Spleen (tissue), 11 donors: ENCODE results near the gene PALD1. TPM values are rescaled to one million over a fixed set of nuclear protein-coding genes. Genes with fewer than 3 reads are reported as not detected.

Experiments used
- DNase-seq: peaks from one replicate; pipeline ENCODE4 v3.0.0-alpha.2; 2020
- H3K27ac ChIP-seq, 8 donors: fragments of 200-600 bp; sonication (generic) in 7 of 8; 1 replicate in 4 of 8; 2 replicates in 4 of 8; pipeline versions ENCODE4 v1.5.0 to v1.8.0; 2016 to 2021; ENCODE audit warnings: inconsistent platforms in 4 of 8, mild to moderate bottlenecking in 4 of 8, moderate library complexity in 1 of 8
- H3K27me3 ChIP-seq, 7 donors: fragments of 200-600 bp; sonication (generic) in 6 of 7; replicated peaks in 1 of 7; 1 replicate in 4 of 7; 2 replicates in 3 of 7; pipeline versions ENCODE4 v1.5.0 to v1.8.0; 2016 to 2021; ENCODE audit warnings: inconsistent platforms in 3 of 7, mild to moderate bottlenecking in 1 of 7
- H3K36me3 ChIP-seq, 6 donors: fragments of 200-600 bp; sonication (generic) in 5 of 6; 1 replicate in 4 of 6; 2 replicates in 2 of 6; pipeline versions ENCODE4 v1.5.0 to v1.8.0; 2016 to 2021; ENCODE audit warnings: inconsistent platforms in 2 of 6
- H3K4me1 ChIP-seq, 6 donors: fragments of 200-600 bp; sonication (generic) in 5 of 6; 1 replicate in 3 of 6; 2 replicates in 3 of 6; pipeline versions ENCODE4 v1.5.0 to v1.8.0; 2016 to 2021; ENCODE audit warnings: inconsistent platforms in 3 of 6
- H3K4me3 ChIP-seq, 8 donors: fragments of 200-600 bp; sonication (generic) in 7 of 8; 1 replicate in 4 of 8; 2 replicates in 4 of 8; pipeline versions ENCODE4 v1.5.0 to v1.8.0; 2016 to 2021; ENCODE audit warnings: inconsistent platforms in 4 of 8, mild to moderate bottlenecking in 4 of 8, moderate library complexity in 2 of 8
- H3K9me3 ChIP-seq, 8 donors: fragments of 200-600 bp; sonication (generic) in 7 of 8; 1 replicate in 4 of 8; 2 replicates in 4 of 8; pipeline versions ENCODE4 v1.5.0 to v1.8.0; 2016 to 2021; ENCODE audit warnings: inconsistent platforms in 4 of 8
- CTCF ChIP-seq, 11 experiments: fragments of 200-600 bp in 7 of 11; fragments of 450-650 bp in 4 of 11; sonication (generic) in 4 of 11; IDR thresholded peaks in 8 of 11; conservative IDR thresholded peaks in 3 of 11; 1 replicate in 7 of 11; 2 replicates in 4 of 11; pipeline versions ENCODE4 v1.4.0 to v1.8.0; 2016 to 2021; ENCODE audit warnings: antibody characterized with exemption in 11 of 11, inconsistent platforms in 4 of 11, mild to moderate bottlenecking in 1 of 11
- POLR2A ChIP-seq, 3 donors: fragments of 450-650 bp; IDR thresholded peaks; one replicate each; pipeline ENCODE4 v1.5.1; 2017; ENCODE audit warnings: antibody characterized with exemption in 3 of 3, mild to moderate bottlenecking in 1 of 3
- POLR2AphosphoS5 ChIP-seq, 3 donors: sonication (generic); formaldehyde crosslinking; IDR thresholded peaks; one replicate each; pipeline ENCODE4 v1.5.1; 2017; ENCODE audit warnings: antibody characterized with exemption in 3 of 3
- WGBS, 5 donors: extraction: QIAGEN DNeasy Blood & Tissue Kit in 3 of 5; methylation state at CpG; one replicate each; pipeline versions ENCODE4 v1.1.5 to v1.1.7; 2013 to 2018; 5-methylcytosine and 5-hydroxymethylcytosine counted together
- intact Hi-C: fragments of 100-400 bp; cut with DNase I; formaldehyde crosslinking; loops from one replicate; pipeline ENCODE4 v1.15.0; 2023; ENCODE audit warnings: low total_unique reads
- polyA plus RNA-seq, 3 donors: library from polyadenylated mRNA; stranded (reverse); fragments of 200-250 nt; gene quantifications; one replicate each; pipeline ENCODE4 v1.2.1, GENCODE V29; 2013
- total RNA-seq, 7 donors: library from RNA; depleted of rRNA in 3 of 7; stranded (reverse); fragments of >200 nt in 3 of 7; fragmentation: NEBNext Ultra II Directional in 4 of 7; extraction: Animal tissue kit (Norgen Biotek cat#: 25700) in 4 of 7; gene quantifications; one replicate each; pipeline versions ENCODE4 v1.1.0 to v1.2.1, GENCODE V29; 2016 to 2021
- donor health status: healthy with polysubstance abuse.
- donor health status: DM: no; HTN: no; CAD: no; lungs with moderate emphysema.
- donor health status: DM: no; HTN: no; CAD: no.
- donor health status: Bipolar disorder and iron deficiency.
- donor health status: healthy.
- donor health status: DM: no; HTN: no; CAD: no.
- donor health status: DM: yes; HTN: yes; CAD: no.

PALD1 gene
- total and polyA plus RNA-seq, 10 donors, result 7.7 to 27.8 (median 19.5) TPM

GRCh38 chr10:70599319-70599718 lies 120.8 kb downstream of the PALD1 start:
- Histone ChIP-seq H3K4me3 (peak overlapping the region in 4 of 8 donors; percentile 39 to 68 (median 44)), H3K9me3 (no peaks in the 10 kb centered on the region), H3K27ac (peak overlapping the region in 1 of 8 donors; percentile 89), H3K27me3 (no peaks in the 10 kb centered on the region), H3K4me1 (peaks cover 0 to 64% (median 8%) of the 10 kb centered on the region in 6 donors), H3K36me3 (peaks cover 0 to 41% (median 0%) of the 10 kb centered on the region in 6 donors)
- no peak for DNase-seq
- intact Hi-C loops, result no loop called here
- no peak for TF ChIP-seq CTCF (IDR thresholded peaks at IDR 0.05 in 8 of 11, conservative IDR thresholded peaks at IDR 0.05 in 3 of 11)
- no peak for TF ChIP-seq POLR2AphosphoS5 (IDR thresholded peaks at IDR 0.05)
- no peak for TF ChIP-seq POLR2A (IDR thresholded peaks at IDR 0.05)
- 92 to 96% (median 95%) methylated on average over 8 of the region's 8 CpGs for whole genome bisulfite sequencing, 5 donors

GRCh38 chr10:70599791-70600190 lies 121.2 kb downstream of the PALD1 start:
- DNase-seq, result peak; percentile 52
- intact Hi-C loops, result no loop called here
- Histone ChIP-seq H3K4me3 (peak overlapping the region in 4 of 8 donors; percentile 39 to 68 (median 44)), H3K9me3 (no peaks in the 10 kb centered on the region), H3K27me3 (no peaks in the 10 kb centered on the region), H3K36me3 (peaks cover 0 to 41% (median 0%) of the 10 kb centered on the region in 6 donors), H3K4me1 (peaks cover 0 to 60% (median 8%) of the 10 kb centered on the region in 6 donors), H3K27ac (peak overlapping the region in 2 of 8 donors; percentile 82 to 89)
- WGBS, 5 donors, result 74 to 87% (median 82%) methylated on average over 4 of the region's 4 CpGs
- TF ChIP-seq CTCF (IDR thresholded peaks at IDR 0.05 in 8 of 11, conservative IDR thresholded peaks at IDR 0.05 in 3 of 11), result no peak
- TF ChIP-seq POLR2AphosphoS5 (IDR thresholded peaks at IDR 0.05), result no peak
- TF ChIP-seq POLR2A (IDR thresholded peaks at IDR 0.05), result no peak

GRCh38 chr10:70600512-70601395 lies 122.2 kb downstream of the PALD1 start:
- intact Hi-C loops, result no loop called here

More at GRCh38 chr10:70600512-70601395, 122.2 kb downstream of the PALD1 start:
- peaks cover 0 to 54% (median 7%) of the 10 kb centered on the region in 6 donors for H3K4me1 ChIP-seq
- WGBS, 5 donors, result 92 to 97% (median 94%) methylated on average over 14 to 24 of the region's 24 CpGs
- H3K4me3 ChIP-seq, result peak overlapping the region in 6 of 8 donors; percentile 6 to 68 (median 42)
- H3K9me3 ChIP-seq, result no peaks in the 10 kb centered on the region
- H3K36me3 ChIP-seq, result peaks cover 0 to 41% (median 0%) of the 10 kb centered on the region in 6 donors
- DNase-seq, result peak; percentile 67
- H3K27me3 ChIP-seq, result no peaks in the 10 kb centered on the region
- peak overlapping the region in 3 of 8 donors; percentile 82 to 89 (median 82) for H3K27ac ChIP-seq
- TF ChIP-seq CTCF (IDR thresholded peaks at IDR 0.05 in 8 of 11, conservative IDR thresholded peaks at IDR 0.05 in 3 of 11), result no peak
- peak in 1 of 3 donors; percentile 21 for TF ChIP-seq POLR2AphosphoS5 (IDR thresholded peaks at IDR 0.05)
- TF ChIP-seq POLR2A (IDR thresholded peaks at IDR 0.05), result no peak
